ENCODE results near the gene FBXL13. TPM values are rescaled to one million over a fixed set of nuclear protein-coding genes. Genes with fewer than 3 reads are reported as not detected.

The FBXL13 gene
- total RNA-seq, 1 donor from 2014 or later = 0.36 TPM

- H3K27ac ChIP-seq (replicated peaks) = no peak overlapping the region
- intact Hi-C loops (cut with micrococcal nuclease) = no loop called here
- H3K4me1 ChIP-seq = no peaks in the 10 kb centered on the region
- H3K36me3 ChIP-seq = no peaks in the 10 kb centered on the region
- no peaks in the 10 kb centered on the region for H3K9me3 ChIP-seq (replicated peaks)
- no peak for TF ChIP-seq CTCF (IDR thresholded peaks at IDR 0.05; ENCODE audit: borderline replicate concordance)
- H3K4me3 ChIP-seq = no peak overlapping the region
- no peaks in the 10 kb centered on the region for H3K27me3 ChIP-seq (ENCODE audit: low read depth)
- DNase-seq = no peak
Measured at GRCh38 chr7:102837802-102838201, 236.8 kb downstream of the FBXL13 start.

GRCh38 chr7:102836977-102837376 is 237.6 kb downstream of the FBXL13 start:
- TF ChIP-seq CTCF (IDR thresholded peaks at IDR 0.05; ENCODE audit: borderline replicate concordance) = no peak
- Histone ChIP-seq H3K9me3 (replicated peaks) (no peaks in the 10 kb centered on the region), H3K27ac (replicated peaks) (no peak overlapping the region), H3K4me1 (no peaks in the 10 kb centered on the region), H3K4me3 (no peak overlapping the region), H3K36me3 (no peaks in the 10 kb centered on the region), H3K27me3 (ENCODE audit: low read depth) (no peaks in the 10 kb centered on the region)
- DNase-seq = no peak
- intact Hi-C loops (cut with micrococcal nuclease) = no loop called here

GRCh38 chr7:102836191-102836919 is 238.2 kb downstream of the FBXL13 start:
- no peak for DNase-seq
- Histone ChIP-seq H3K36me3 (no peaks in the 10 kb centered on the region), H3K27ac (replicated peaks) (no peak overlapping the region), H3K4me1 (no peaks in the 10 kb centered on the region), H3K9me3 (replicated peaks) (no peaks in the 10 kb centered on the region), H3K4me3 (no peak overlapping the region), H3K27me3 (ENCODE audit: low read depth) (no peaks in the 10 kb centered on the region)
- TF ChIP-seq CTCF (IDR thresholded peaks at IDR 0.05; ENCODE audit: borderline replicate concordance) = no peak
- intact Hi-C loops (cut with micrococcal nuclease) = no loop called here

GRCh38 chr7:102834999-102835398 is 239.6 kb downstream of the FBXL13 start:
- H3K36me3 ChIP-seq = no peaks in the 10 kb centered on the region
- H3K9me3 ChIP-seq (replicated peaks) = no peaks in the 10 kb centered on the region
- no peak for TF ChIP-seq CTCF (IDR thresholded peaks at IDR 0.05; ENCODE audit: borderline replicate concordance)
- no peaks in the 10 kb centered on the region for H3K27me3 ChIP-seq (ENCODE audit: low read depth)
- intact Hi-C loops (cut with micrococcal nuclease) = no loop called here
- no peak for DNase-seq
- no peak overlapping the region for H3K27ac ChIP-seq (replicated peaks)
- no peak overlapping the region for H3K4me3 ChIP-seq
- no peaks in the 10 kb centered on the region for H3K4me1 ChIP-seq

GRCh38 chr7:102834466-102834865 is 240.1 kb downstream of the FBXL13 start:
- Histone ChIP-seq H3K4me1 (no peaks in the 10 kb centered on the region), H3K36me3 (peaks cover 4% of the 10 kb centered on the region), H3K27ac (replicated peaks) (no peak overlapping the region), H3K9me3 (replicated peaks) (no peaks in the 10 kb centered on the region), H3K27me3 (ENCODE audit: low read depth) (no peaks in the 10 kb centered on the region), H3K4me3 (no peak overlapping the region)
- DNase-seq = no peak
- TF ChIP-seq CTCF (IDR thresholded peaks at IDR 0.05; ENCODE audit: borderline replicate concordance) = no peak
- intact Hi-C loops (cut with micrococcal nuclease) = no loop called here

All from left ventricle myocardium inferior (tissue), 1 donor.